Activated CD4-positive, alpha-beta memory T cell treated with anti-CD3 and anti-CD28 coated beads for 36 hours (primary cell): ENCODE data around the gene KIF1C. TPM values are rescaled to one million over a fixed set of nuclear protein-coding genes. Genes with fewer than 3 reads are reported as not detected.
A peak's percentile ranks its signal among the peaks of the same experiment; 100 is the strongest.
"Not testable (repeated sequence)": the region's sequence is repeated elsewhere in the genome, so short reads cannot be mapped to it uniquely, and the experiment has no call there.

Source experiments
- CTCF ChIA-PET: fragments of 350-600 bp; sonication (Branson Sonifier 250); formaldehyde crosslinking; loops from one replicate; lab custom pipeline; 2021; ENCODE audit warnings: antibody characterized with exemption, inconsistent platforms; lab: Charles Lee
- POLR2A ChIA-PET: fragments of 350-600 bp; sonication (Branson Sonifier 250); formaldehyde crosslinking; loops from one replicate; lab custom pipeline; 2021; ENCODE audit warnings: antibody characterized with exemption; lab: Charles Lee
- DNase-seq: peaks from one replicate; pipeline ENCODE4 v3.0.0-alpha.2; 2020
- H3K27ac Mint-ChIP-seq: one replicate; pipeline ENCODE4 v1.8.0; 2021; ENCODE audit warnings: mixed read lengths
- H3K27me3 Mint-ChIP-seq: one replicate; pipeline ENCODE4 v1.8.0; 2021; ENCODE audit warnings: mixed read lengths
- H3K36me3 Mint-ChIP-seq: one replicate; pipeline ENCODE4 v1.8.0; 2021; ENCODE audit warnings: mixed read lengths
- H3K4me1 Mint-ChIP-seq: one replicate; pipeline ENCODE4 v1.8.0; 2021; ENCODE audit warnings: low read depth, mixed read lengths
- H3K4me3 Mint-ChIP-seq: one replicate; pipeline ENCODE4 v1.8.0; 2021; ENCODE audit warnings: mild to moderate bottlenecking, mixed read lengths
- H3K9me3 Mint-ChIP-seq: one replicate; pipeline ENCODE4 v1.8.0; 2021; ENCODE audit warnings: mixed read lengths
- intact Hi-C: fragments of 100-400 bp; cut with micrococcal nuclease; formaldehyde crosslinking; loops from one replicate; pipeline ENCODE4 v1.15.1; 2023
- total RNA-seq, 2 experiments: library from RNA; stranded (reverse); gene quantifications; one replicate each; pipeline ENCODE4 v1.2.3, GENCODE V29; 2021

Gene KIF1C
- total RNA-seq, 2 experiments from 2014 or later: 43.9 to 48.8 TPM

- peaks cover 51% of the 10 kb centered on the region for H3K36me3 Mint-ChIP-seq
Measured at GRCh38 chr17:5003214-5003867, 5.6 kb downstream of the KIF1C start.

DNA sequence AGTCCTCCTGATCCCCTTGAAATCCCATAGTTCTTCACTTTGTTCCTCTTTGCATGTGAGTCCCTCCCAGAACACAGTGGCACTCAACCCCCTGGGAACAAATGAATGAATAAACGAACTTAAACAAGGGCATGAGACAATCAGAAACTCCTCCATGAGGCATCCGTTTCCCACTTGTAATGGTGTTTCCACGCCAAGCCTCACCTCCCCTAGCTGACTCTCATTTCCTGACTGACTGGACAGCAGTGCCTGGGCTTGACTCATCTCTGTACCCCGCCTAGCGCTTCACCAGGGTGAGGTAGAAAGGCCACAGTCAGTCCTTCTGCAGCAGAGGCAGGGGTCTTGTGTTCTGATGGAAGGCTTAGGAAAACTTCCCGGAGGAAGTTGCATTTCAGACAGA is 14.2 kb downstream of the KIF1C start:
- DNase-seq: peak; percentile 80
- POLR2A ChIA-PET: no interaction called here
- Mint-ChIP-seq H3K9me3 (no peaks in the 10 kb centered on the region), H3K36me3 (peaks cover 36% of the 10 kb centered on the region), H3K4me3 (no peak overlapping the region), H3K4me1 (peaks cover 20% of the 10 kb centered on the region), H3K27me3 (no peaks in the 10 kb centered on the region), H3K27ac (peak overlapping the region; percentile 74)
- CTCF ChIA-PET: interaction anchor here (1.5 kb wide), 2 partner anchors 31 to 50 kb away, joined by 3 to 4 read pairs; no protein-coding TSS in a partner anchor
- intact Hi-C loops: no loop called here

More at GRCh38 chr17:5003214-5003867, 5.6 kb downstream of the KIF1C start:
- no peaks in the 10 kb centered on the region for H3K27me3 Mint-ChIP-seq
- no peaks in the 10 kb centered on the region for H3K9me3 Mint-ChIP-seq
- H3K4me1 Mint-ChIP-seq: peaks cover 12% of the 10 kb centered on the region
- DNase-seq: no peak
- ChIA-PET POLR2A (no interaction called here), CTCF (no interaction called here)
- intact Hi-C loops: no loop called here
- no peak overlapping the region for H3K4me3 Mint-ChIP-seq
- H3K27ac Mint-ChIP-seq: no peak overlapping the region

DNA sequence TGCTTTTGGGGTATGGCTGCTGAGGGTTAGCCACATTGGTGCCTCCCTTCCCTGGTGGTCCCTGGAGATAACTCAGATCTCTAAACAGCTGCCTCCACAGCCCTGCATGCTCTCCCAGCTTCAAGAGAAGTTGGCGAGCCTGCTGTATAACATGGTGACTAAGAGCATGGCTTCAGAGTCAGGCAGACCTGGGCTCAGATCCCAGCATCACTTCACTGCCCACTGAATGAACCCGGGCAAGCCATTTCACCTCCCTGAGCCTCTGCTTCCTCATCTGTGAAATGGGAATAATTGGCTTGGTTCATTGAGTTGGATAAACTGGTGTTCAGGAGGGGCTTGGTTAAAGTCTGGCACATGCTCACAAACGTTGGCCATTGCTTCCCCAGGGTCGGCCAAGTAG is 16.6 kb downstream of the KIF1C start:
- Mint-ChIP-seq H3K4me3 (no peak overlapping the region), H3K4me1 (peaks cover 25% of the 10 kb centered on the region), H3K9me3 (no peaks in the 10 kb centered on the region), H3K27ac (no peak overlapping the region), H3K27me3 (no peaks in the 10 kb centered on the region), H3K36me3 (peaks cover 22% of the 10 kb centered on the region)
- POLR2A ChIA-PET: no interaction called here
- DNase-seq: no peak
- CTCF ChIA-PET: no interaction called here
- intact Hi-C loops: no loop called here

- Mint-ChIP-seq H3K36me3 (peaks cover 20% of the 10 kb centered on the region), H3K4me1 (peaks cover 7% of the 10 kb centered on the region), H3K27me3 (no peaks in the 10 kb centered on the region), H3K27ac (peak overlapping the region; percentile 16), H3K9me3 (no peaks in the 10 kb centered on the region), H3K4me3 (no peak overlapping the region)
- POLR2A ChIA-PET: interaction anchor here (1.2 kb wide), 2 partner anchors 11 to 22 kb away, joined by 3 to 4 read pairs; partner anchors contain the start of genes INCA1 and KIF1C
- CTCF ChIA-PET: interaction anchor here (0.7 to 1.3 kb wide), 8 partner anchors 11 to 118 kb away, joined by 3 to 4 read pairs (median 3); no protein-coding TSS in a partner anchor
- intact Hi-C loops: no loop called here
- DNase-seq: peak; percentile 65
Measured at GRCh38 chr17:5019475-5019956, 21.8 kb downstream of the KIF1C start.

DNA sequence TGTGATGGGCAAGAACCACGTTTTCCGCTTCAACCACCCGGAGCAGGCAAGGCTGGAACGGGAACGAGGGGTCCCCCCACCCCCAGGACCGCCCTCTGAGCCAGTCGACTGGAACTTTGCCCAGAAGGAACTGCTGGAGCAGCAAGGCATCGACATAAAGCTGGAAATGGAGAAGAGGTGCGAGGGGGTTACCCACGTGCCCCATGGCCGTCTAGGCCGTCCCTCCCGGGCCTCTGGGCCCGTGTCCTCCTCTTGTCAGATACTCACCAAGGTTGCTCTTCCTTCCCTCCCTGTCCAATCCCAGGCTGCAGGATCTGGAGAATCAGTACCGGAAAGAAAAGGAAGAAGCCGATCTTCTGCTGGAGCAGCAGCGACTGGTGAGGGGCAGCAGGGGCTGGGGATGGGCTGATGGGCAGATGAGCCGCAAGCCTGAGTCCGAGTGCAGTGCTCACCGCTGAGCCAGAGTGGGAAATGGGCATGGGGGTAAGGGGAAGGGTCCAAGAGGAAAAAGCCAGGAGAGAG is 22.8 kb downstream of the KIF1C start:
- Mint-ChIP-seq H3K27me3 (no peaks in the 10 kb centered on the region), H3K9me3 (no peaks in the 10 kb centered on the region), H3K27ac (no peak overlapping the region), H3K4me3 (no peak overlapping the region), H3K4me1 (peaks cover 7% of the 10 kb centered on the region), H3K36me3 (peaks cover 19% of the 10 kb centered on the region)
- ChIA-PET CTCF (interaction anchor here (1.1 kb wide), 1 partner anchor 10 kb away, joined by 3 read pairs; no protein-coding TSS in a partner anchor), POLR2A (no interaction called here)
- intact Hi-C loops: no loop called here
- no peak for DNase-seq

- H3K27ac Mint-ChIP-seq: no peak overlapping the region
- H3K4me1 Mint-ChIP-seq: peaks cover 7% of the 10 kb centered on the region
Measured at GRCh38 chr17:5022171-5022711, 24.5 kb downstream of the KIF1C start.

GRCh38 chr17:5023588-5024147 is 25.9 kb downstream of the KIF1C start:
- no peaks in the 10 kb centered on the region for H3K27me3 Mint-ChIP-seq
- CTCF ChIA-PET: interaction anchor here (1.0 to 1.4 kb wide), 2 partner anchors 38 to 39 kb away, joined by 5 read pairs; no protein-coding TSS in a partner anchor
- peaks cover 15% of the 10 kb centered on the region for H3K36me3 Mint-ChIP-seq
- no peaks in the 10 kb centered on the region for H3K9me3 Mint-ChIP-seq
- intact Hi-C loops: no loop called here
- POLR2A ChIA-PET: no interaction called here
- no peak overlapping the region for H3K4me3 Mint-ChIP-seq
- H3K4me1 Mint-ChIP-seq: peaks cover 7% of the 10 kb centered on the region
- H3K27ac Mint-ChIP-seq: no peak overlapping the region
- no peak for DNase-seq

More at GRCh38 chr17:5022171-5022711, 24.5 kb downstream of the KIF1C start:
- Mint-ChIP-seq H3K36me3 (peaks cover 15% of the 10 kb centered on the region), H3K27me3 (no peaks in the 10 kb centered on the region), H3K4me3 (no peak overlapping the region), H3K9me3 (no peaks in the 10 kb centered on the region)
- intact Hi-C loops: no loop called here
- CTCF ChIA-PET: interaction anchor here (1.0 to 1.4 kb wide), 2 partner anchors 39 to 41 kb away, joined by 5 read pairs; no protein-coding TSS in a partner anchor
- no peak for DNase-seq
- POLR2A ChIA-PET: no interaction called here

DNA sequence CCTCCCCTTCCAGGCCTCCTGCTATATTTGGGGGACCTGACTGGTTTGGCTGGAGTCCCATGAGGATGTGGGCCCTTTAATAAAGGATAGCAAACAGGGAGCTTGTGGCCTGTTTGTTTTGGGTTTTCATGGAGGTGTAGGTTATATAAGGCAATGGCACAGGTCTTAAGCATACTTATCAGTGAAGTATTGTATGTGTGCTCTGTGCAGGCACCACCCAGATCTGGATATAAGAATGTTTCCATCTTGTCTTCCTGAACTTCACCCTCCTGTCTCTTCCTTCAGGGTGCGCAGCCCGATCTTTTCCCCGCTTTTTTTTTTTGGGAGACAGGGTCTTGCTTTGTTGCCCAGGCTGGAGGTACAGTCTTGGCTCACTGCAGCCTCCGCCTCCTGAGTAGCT is 26.9 kb downstream of the KIF1C start:
- CTCF ChIA-PET: interaction anchor here (0.6 kb wide), 1 partner anchor 1204 kb away, joined by 5 read pairs; no protein-coding TSS in a partner anchor
- Mint-ChIP-seq H3K9me3 (no peaks in the 10 kb centered on the region), H3K36me3 (peaks cover 13% of the 10 kb centered on the region), H3K27ac (no peak overlapping the region), H3K4me1 (no peaks in the 10 kb centered on the region), H3K4me3 (no peak overlapping the region), H3K27me3 (no peaks in the 10 kb centered on the region)
- no peak for DNase-seq
- intact Hi-C loops: no loop called here
- POLR2A ChIA-PET: no interaction called here

DNA sequence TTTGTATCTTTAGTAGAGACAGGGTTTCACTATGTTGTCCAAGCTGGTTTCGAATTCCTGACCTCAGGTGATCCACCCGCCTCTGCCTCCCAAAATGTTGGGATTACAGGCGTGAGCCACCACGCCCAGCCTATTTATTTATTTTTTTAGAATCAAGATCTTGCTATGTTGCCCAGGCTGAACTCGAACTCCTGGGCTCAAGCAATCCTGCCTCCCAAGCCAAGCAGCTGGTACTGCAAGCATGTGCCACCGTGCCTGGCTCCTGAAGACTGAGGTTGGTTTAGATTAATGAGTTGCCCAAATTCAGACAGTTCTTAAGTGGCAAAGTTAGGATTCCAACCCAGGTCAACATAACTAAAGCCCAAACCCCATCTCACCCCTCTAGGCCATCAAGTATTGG is 29.5 kb downstream of the KIF1C start:
- Mint-ChIP-seq H3K4me1 (peaks cover 16% of the 10 kb centered on the region), H3K27ac (no peak overlapping the region), H3K36me3 (peaks cover 4% of the 10 kb centered on the region), H3K9me3 (no peaks in the 10 kb centered on the region), H3K27me3 (no peaks in the 10 kb centered on the region), H3K4me3 (no peak overlapping the region)
- ChIA-PET CTCF (interaction anchor here (1.3 to 7.9 kb wide), 2 partner anchors 30 to 35 kb away, joined by 4 to 74 read pairs; partner anchors contain the start of genes INCA1 and KIF1C), POLR2A (no interaction called here)
- intact Hi-C loops: no loop called here
- no peak for DNase-seq

DNA sequence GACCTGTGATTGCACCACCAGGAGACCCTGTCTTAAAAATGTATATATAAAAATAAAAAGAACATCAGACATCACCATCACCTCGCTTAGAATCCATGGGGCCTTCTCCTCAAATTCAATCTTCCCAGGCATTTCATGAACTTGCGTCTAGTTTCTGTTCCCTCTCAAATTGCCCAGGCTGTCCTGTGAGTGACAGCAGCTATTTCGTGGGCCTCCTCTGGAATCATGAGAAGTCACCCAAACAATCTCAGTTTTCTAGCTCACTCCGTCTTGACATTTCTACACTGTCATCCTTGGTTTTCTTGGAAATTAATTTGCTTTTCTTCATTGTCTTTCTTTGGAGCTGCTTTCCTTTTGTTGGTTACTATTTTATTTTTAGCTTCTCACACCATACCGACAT is 30.2 kb downstream of the KIF1C start:
- no peak for DNase-seq
- CTCF ChIA-PET: interaction anchor here (1.3 to 7.9 kb wide), 2 partner anchors 30 to 35 kb away, joined by 4 to 74 read pairs; partner anchors contain the start of genes INCA1 and KIF1C
- no peaks in the 10 kb centered on the region for H3K9me3 Mint-ChIP-seq
- H3K4me3 Mint-ChIP-seq: no peak overlapping the region
- no peak overlapping the region for H3K27ac Mint-ChIP-seq
- POLR2A ChIA-PET: no interaction called here
- no peaks in the 10 kb centered on the region for H3K27me3 Mint-ChIP-seq
- peaks cover 16% of the 10 kb centered on the region for H3K4me1 Mint-ChIP-seq
- intact Hi-C loops: no loop called here
- H3K36me3 Mint-ChIP-seq: peaks cover 3% of the 10 kb centered on the region

- not testable (repeated sequence) for H3K36me3 Mint-ChIP-seq, DNase-seq, H3K27me3 Mint-ChIP-seq, H3K9me3 Mint-ChIP-seq
- peak overlapping the region; percentile 87 for H3K27ac Mint-ChIP-seq
- intact Hi-C loops: loop anchor here (2.0 to 5.0 kb wide), 3 partner anchors 33 to 83 kb away; partner anchors contain the start of genes INCA1, KIF1C and SPAG7
- ChIA-PET POLR2A (interaction anchor here (0.6 to 1.6 kb wide), 6 partner anchors 11 to 172 kb away, joined by 3 to 4 read pairs (median 3); partner anchors contain the start of genes KIF1C and ZNF232), CTCF (interaction anchor here (0.7 to 7.9 kb wide), 18 partner anchors 9 to 224 kb away, joined by 3 to 74 read pairs (median 4); partner anchors contain the start of genes INCA1, KIF1C, RNF167 and SLC25A11)
- peaks cover 16% of the 10 kb centered on the region for H3K4me1 Mint-ChIP-seq
- peak overlapping the region; percentile 68 for H3K4me3 Mint-ChIP-seq
Measured at GRCh38 chr17:5030168-5030567, 32.4 kb downstream of the KIF1C start.
